AG10803 (cell line): ENCODE results near the gene VEPH1.

Experiments used
- DNase-seq: peaks from one replicate; pipeline ENCODE4 v3.0.0; 2010; ENCODE audit warnings: low read depth
- H3K4me3 ChIP-seq: 2 replicates; pipeline ENCODE4 v1.5.1; 2011; ENCODE audit warnings: mild to moderate bottlenecking, low read length, control low read depth
- CTCF ChIP-seq: conservative IDR thresholded peaks from 2 replicates; pipeline ENCODE4 v1.5.1; 2011; ENCODE audit warnings: mild to moderate bottlenecking, low read length, control low read depth, inconsistent platforms

Gene VEPH1

DNA sequence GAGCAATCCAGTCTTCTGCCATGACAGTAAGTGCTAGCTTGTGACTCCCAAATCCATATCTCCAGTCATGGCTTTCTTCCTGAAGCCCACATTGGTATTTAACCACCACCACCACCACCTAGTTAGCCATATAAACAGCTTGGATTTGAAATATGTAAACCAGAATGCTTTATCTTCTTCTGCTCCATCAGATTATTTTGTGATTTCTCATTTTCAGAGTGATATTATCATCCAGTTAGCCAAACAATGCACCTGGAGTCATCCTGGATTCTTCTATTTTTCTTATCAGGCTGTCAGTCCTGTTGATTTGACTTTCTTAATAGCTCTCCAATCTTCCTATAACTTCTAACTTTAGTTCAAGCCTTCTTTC lies 190.9 kb downstream of the VEPH1 start:
- H3K4me3 ChIP-seq, result no peak overlapping the region
- TF ChIP-seq CTCF, result no peak
- peak; percentile 34 for DNase-seq

- H3K4me3 ChIP-seq, result no peak overlapping the region
- TF ChIP-seq CTCF, result no peak
- DNase-seq, result peak; percentile 98
These were observed 191.4 kb downstream of the VEPH1 start for GRCh38 chr3:157311633-157312375.

GRCh38 chr3:157310329-157311052 lies 192.7 kb downstream of the VEPH1 start:
- no peak for TF ChIP-seq CTCF
- no peak overlapping the region for H3K4me3 ChIP-seq
- DNase-seq, result no peak

DNA sequence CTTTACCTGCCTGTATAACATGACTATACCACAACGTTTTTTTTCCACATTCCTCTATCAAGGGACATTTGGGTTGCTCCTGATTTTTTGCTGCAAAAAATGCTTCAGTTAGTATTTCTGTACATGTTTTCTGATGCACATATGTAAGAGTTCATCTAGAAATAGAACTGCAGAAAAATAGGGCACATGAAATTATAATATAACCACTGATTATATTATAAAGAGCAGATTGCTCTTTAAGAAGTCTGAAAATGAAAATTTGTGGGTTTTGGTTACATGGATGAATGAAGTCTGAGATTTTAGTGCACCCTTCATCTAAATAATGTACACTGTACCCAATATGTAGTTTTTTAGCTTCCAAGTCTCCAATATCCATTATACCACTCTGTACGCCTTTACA lies 196.7 kb downstream of the VEPH1 start:
- TF ChIP-seq CTCF, result no peak
- no peak for DNase-seq
- no peak overlapping the region for H3K4me3 ChIP-seq

DNA sequence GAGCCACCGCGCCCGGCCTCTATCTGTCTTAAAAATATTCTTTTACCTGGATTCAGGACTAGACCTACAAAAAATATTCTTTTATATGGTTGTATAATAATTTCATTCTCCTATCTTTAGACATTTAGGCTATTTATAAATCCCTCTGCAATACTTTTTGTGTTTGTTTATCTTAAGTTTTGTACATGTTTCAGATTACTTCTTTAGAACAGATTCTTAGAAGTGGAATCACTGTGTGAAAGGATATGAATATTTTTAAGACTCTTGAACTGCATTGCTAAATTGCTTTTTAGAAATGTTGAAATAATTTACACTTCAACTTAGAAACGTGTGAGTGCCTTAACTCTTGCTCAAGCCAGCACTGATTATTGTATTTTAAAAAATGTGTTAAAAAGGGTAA lies 197.8 kb downstream of the VEPH1 start:
- H3K4me3 ChIP-seq, result no peak overlapping the region
- no peak for TF ChIP-seq CTCF
- DNase-seq, result no peak

DNA sequence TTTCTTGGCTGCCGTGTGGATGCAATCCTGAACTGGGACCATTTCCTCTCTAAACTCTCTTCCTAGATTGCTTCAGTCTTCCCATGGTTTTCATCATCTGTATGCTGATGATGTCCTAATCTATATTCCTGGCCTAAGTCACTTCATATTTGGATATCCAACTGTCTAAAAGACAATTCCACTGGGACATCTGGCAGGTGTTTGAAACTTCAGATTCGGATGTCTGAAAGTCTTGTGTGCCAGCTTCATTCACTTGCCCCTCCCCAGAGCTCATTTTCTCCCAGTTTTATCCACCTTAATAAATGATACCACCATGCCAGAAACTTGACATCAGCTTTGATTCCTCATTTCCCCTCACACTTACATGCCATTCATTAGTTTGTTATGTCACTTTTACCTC lies 201.5 kb downstream of the VEPH1 start:
- TF ChIP-seq CTCF, result no peak
- no peak for DNase-seq

More for the DNA sequence above, 201.5 kb downstream of the VEPH1 start:
- no peak overlapping the region for H3K4me3 ChIP-seq
